Mammary epithelial cell (primary cell): ENCODE data around the gene TWIST2.

Experiments used
- EZH2 ChIP-seq: IDR thresholded peaks from 2 replicates; pipeline ENCODE4 v1.6.1; 2012; ENCODE audit warnings: low read length, inconsistent platforms, borderline replicate concordance
- TF ChIP-seq, protein P1 (sequence below), 2 donors: IDR thresholded peaks in 1 of 2; conservative IDR thresholded peaks in 1 of 2; 2 replicates each; pipeline ENCODE4 v1.5.1; 2011 to 2012; ENCODE audit warnings: inconsistent platforms in 2 of 2, low read length in 2 of 2, mild to moderate bottlenecking in 2 of 2, control low read depth in 1 of 2, low read depth in 1 of 2; ENCODE audit not compliant: insufficient read depth in 1 of 2; ENCODE audit errors: extremely low read depth in 1 of 2

DNA sequence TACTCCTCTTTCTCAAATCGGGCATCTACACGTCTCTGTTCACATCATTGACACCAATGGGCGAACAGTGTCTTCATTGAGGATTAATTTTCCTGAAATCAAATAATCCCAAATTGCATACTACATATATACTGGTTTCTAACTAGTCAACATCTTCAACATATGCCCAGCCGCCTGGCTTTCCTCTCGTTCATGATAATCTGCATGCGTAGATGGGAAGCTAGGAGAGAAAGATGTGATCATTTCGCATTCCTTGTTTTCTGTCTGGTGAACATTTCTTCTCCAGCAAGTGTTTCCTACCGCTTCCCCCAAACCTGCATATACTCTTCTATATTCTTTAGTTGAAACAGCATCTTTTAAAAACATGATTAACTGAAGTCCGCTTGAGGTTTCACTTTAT, 7.4 kb downstream of the TWIST2 start:
- TF ChIP-seq, protein P1, sequence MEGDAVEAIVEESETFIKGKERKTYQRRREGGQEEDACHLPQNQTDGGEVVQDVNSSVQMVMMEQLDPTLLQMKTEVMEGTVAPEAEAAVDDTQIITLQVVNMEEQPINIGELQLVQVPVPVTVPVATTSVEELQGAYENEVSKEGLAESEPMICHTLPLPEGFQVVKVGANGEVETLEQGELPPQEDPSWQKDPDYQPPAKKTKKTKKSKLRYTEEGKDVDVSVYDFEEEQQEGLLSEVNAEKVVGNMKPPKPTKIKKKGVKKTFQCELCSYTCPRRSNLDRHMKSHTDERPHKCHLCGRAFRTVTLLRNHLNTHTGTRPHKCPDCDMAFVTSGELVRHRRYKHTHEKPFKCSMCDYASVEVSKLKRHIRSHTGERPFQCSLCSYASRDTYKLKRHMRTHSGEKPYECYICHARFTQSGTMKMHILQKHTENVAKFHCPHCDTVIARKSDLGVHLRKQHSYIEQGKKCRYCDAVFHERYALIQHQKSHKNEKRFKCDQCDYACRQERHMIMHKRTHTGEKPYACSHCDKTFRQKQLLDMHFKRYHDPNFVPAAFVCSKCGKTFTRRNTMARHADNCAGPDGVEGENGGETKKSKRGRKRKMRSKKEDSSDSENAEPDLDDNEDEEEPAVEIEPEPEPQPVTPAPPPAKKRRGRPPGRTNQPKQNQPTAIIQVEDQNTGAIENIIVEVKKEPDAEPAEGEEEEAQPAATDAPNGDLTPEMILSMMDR (conservative IDR thresholded peaks at IDR 0.05 in 1 of 2, IDR thresholded peaks at IDR 0.05 in 1 of 2; ENCODE audit: extremely low read depth in 1 of 2, insufficient read depth in 1 of 2, low read depth in 1 of 2, low read length in 2 of 2) = no peak
- TF ChIP-seq EZH2 = no peak
